ENCODE data around the gene SPATA13.

SPATA13 gene

DNA sequence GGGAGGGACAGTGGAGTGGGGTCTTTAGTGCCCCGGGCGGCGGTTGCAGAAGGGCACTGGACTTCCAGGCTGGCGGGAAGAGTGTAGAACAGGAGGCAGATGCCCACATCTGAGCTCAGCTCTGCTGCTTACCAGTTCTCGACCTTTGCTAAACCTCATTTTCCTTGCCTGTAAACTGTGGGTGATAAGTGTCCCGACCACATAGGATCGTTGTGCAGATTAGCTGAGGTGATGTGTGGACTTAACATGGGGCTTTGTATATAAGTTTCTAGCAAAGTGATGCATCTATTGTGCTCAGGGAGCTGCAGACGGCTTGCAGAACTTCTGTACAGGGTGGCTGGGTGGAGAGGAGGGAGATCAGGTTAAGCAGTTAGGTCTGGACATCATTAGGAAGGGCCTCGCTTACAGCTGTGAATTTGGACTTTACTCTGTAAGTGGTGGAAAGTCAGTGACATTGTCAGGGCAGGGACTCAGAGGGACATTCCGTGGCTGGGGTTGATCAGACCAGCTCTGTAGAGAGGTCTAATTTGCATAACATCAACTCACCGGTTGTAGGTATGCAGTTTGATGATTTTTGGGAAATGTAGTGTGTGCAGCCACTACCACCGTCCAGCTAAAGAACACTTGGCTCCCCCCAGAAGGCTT lies 70.0 kb downstream of the SPATA13 start:
- Histone ChIP-seq H3K9ac (ENCODE audit: low read length) (no peak overlapping the region), H3K27me3 (ENCODE audit: low read length) (no peaks in the 10 kb centered on the region), H3K9me2 (replicated peaks; ENCODE audit: insufficient read depth, low read length) (no peaks in the 10 kb centered on the region), H2AFZ (ENCODE audit: low read depth, low read length, severe bottlenecking) (no peak overlapping the region), H4K20me1 (ENCODE audit: low read depth, low read length) (no peaks in the 10 kb centered on the region), H3K79me2 (ENCODE audit: insufficient read depth, low read length) (no peaks in the 10 kb centered on the region), H3K27ac (ENCODE audit: low read depth, low read length) (no peak overlapping the region), H3F3A (ENCODE audit: insufficient read depth) (no peaks in the 10 kb centered on the region), H3K36me3 (ENCODE audit: low read length) (no peaks in the 10 kb centered on the region), H3K9me3 (ENCODE audit: insufficient read depth, low read length) (no peaks in the 10 kb centered on the region), H3K4me2 (ENCODE audit: low read depth, low read length, poor library complexity, severe bottlenecking) (no peak overlapping the region), H3K4me3 (ENCODE audit: insufficient read depth, low read length, poor library complexity, severe bottlenecking) (no peak overlapping the region)
- TF ChIP-seq EZH2phosphoT487 (conservative IDR thresholded peaks at IDR 0.05; ENCODE audit: low read length): no peak
- TF ChIP-seq, protein P1, sequence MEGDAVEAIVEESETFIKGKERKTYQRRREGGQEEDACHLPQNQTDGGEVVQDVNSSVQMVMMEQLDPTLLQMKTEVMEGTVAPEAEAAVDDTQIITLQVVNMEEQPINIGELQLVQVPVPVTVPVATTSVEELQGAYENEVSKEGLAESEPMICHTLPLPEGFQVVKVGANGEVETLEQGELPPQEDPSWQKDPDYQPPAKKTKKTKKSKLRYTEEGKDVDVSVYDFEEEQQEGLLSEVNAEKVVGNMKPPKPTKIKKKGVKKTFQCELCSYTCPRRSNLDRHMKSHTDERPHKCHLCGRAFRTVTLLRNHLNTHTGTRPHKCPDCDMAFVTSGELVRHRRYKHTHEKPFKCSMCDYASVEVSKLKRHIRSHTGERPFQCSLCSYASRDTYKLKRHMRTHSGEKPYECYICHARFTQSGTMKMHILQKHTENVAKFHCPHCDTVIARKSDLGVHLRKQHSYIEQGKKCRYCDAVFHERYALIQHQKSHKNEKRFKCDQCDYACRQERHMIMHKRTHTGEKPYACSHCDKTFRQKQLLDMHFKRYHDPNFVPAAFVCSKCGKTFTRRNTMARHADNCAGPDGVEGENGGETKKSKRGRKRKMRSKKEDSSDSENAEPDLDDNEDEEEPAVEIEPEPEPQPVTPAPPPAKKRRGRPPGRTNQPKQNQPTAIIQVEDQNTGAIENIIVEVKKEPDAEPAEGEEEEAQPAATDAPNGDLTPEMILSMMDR (IDR thresholded peaks at IDR 0.05; ENCODE audit: insufficient read depth, low read length, poor library complexity, severe bottlenecking): no peak

GRCh38 chr13:24231377-24231776 lies 70.9 kb downstream of the SPATA13 start:
- H3K79me2 ChIP-seq (ENCODE audit: insufficient read depth, low read length): no peaks in the 10 kb centered on the region
- H3K36me3 ChIP-seq (ENCODE audit: low read length): no peaks in the 10 kb centered on the region
- H2AFZ ChIP-seq (ENCODE audit: low read depth, low read length, severe bottlenecking): no peak overlapping the region
- H3K9me3 ChIP-seq (ENCODE audit: insufficient read depth, low read length): no peaks in the 10 kb centered on the region
- H3K9ac ChIP-seq (ENCODE audit: low read length): no peak overlapping the region
- no peak for TF ChIP-seq EZH2phosphoT487 (conservative IDR thresholded peaks at IDR 0.05; ENCODE audit: low read length)
- TF ChIP-seq, protein P1 (IDR thresholded peaks at IDR 0.05; ENCODE audit: insufficient read depth, low read length, poor library complexity, severe bottlenecking): no peak
- H3K27me3 ChIP-seq (ENCODE audit: low read length): no peaks in the 10 kb centered on the region
- H3K27ac ChIP-seq (ENCODE audit: low read depth, low read length): no peak overlapping the region
- no peak overlapping the region for H3K4me3 ChIP-seq (ENCODE audit: insufficient read depth, low read length, poor library complexity, severe bottlenecking)
- H3F3A ChIP-seq (ENCODE audit: insufficient read depth): no peaks in the 10 kb centered on the region
- H3K4me2 ChIP-seq (ENCODE audit: low read depth, low read length, poor library complexity, severe bottlenecking): no peak overlapping the region
- H3K9me2 ChIP-seq (replicated peaks; ENCODE audit: insufficient read depth, low read length): no peaks in the 10 kb centered on the region
- H4K20me1 ChIP-seq (ENCODE audit: low read depth, low read length): no peaks in the 10 kb centered on the region

DNA sequence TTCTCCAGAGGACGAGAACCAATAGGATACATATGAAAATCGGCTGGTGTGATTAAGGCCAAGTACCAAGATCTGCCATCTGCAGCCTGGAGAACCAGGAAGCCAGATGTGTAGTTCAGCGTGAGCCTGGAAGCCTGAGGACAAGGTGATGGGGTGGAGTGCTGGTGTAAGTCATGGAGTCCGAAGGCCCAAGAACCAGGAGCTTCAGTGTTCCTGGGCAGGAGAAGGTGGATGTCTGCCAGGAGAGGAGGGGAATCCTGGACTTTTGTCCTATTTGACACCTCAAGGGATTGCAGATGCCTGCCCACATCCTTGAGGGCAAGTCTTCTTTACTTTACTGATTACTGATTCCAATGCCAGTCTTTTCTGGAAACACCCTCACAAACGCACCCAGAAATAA lies 71.5 kb downstream of the SPATA13 start:
- Histone ChIP-seq H2AFZ (ENCODE audit: low read depth, low read length, severe bottlenecking) (no peak overlapping the region), H3K4me3 (ENCODE audit: insufficient read depth, low read length, poor library complexity, severe bottlenecking) (no peak overlapping the region), H3K9ac (ENCODE audit: low read length) (no peak overlapping the region), H3K4me2 (ENCODE audit: low read depth, low read length, poor library complexity, severe bottlenecking) (no peak overlapping the region), H3K9me3 (ENCODE audit: insufficient read depth, low read length) (no peaks in the 10 kb centered on the region), H3K9me2 (replicated peaks; ENCODE audit: insufficient read depth, low read length) (no peaks in the 10 kb centered on the region), H3K36me3 (ENCODE audit: low read length) (no peaks in the 10 kb centered on the region), H4K20me1 (ENCODE audit: low read depth, low read length) (no peaks in the 10 kb centered on the region), H3K27ac (ENCODE audit: low read depth, low read length) (no peak overlapping the region), H3K79me2 (ENCODE audit: insufficient read depth, low read length) (no peaks in the 10 kb centered on the region), H3F3A (ENCODE audit: insufficient read depth) (no peaks in the 10 kb centered on the region), H3K27me3 (ENCODE audit: low read length) (no peaks in the 10 kb centered on the region)
- TF ChIP-seq, protein P1 (IDR thresholded peaks at IDR 0.05; ENCODE audit: insufficient read depth, low read length, poor library complexity, severe bottlenecking): no peak
- TF ChIP-seq EZH2phosphoT487 (conservative IDR thresholded peaks at IDR 0.05; ENCODE audit: low read length): no peak
